Mesenchymal stem cell (in vitro differentiated cells and primary cell): ENCODE measurements around the gene EVX2.

ENCODE experiments used
- DNase-seq: peaks from one replicate; pipeline ENCODE4 v3.0.0-alpha.2; 2013
- H2AFZ ChIP-seq: one replicate; pipeline ENCODE4 v1.6.1; 2013; ENCODE audit warnings: low read depth, mild to moderate bottlenecking, control low read depth, inconsistent platforms, low read length, moderate library complexity
- H2AK5ac ChIP-seq: 2 replicates; pipeline ENCODE4 v1.6.1; 2013; ENCODE audit warnings: low read length, moderate library complexity, mild to moderate bottlenecking, inconsistent platforms; ENCODE audit not compliant: severe bottlenecking
- H2BK120ac ChIP-seq: one replicate; pipeline ENCODE4 v1.6.1; 2013; ENCODE audit warnings: low read depth, mild to moderate bottlenecking, inconsistent platforms, low read length, moderate library complexity
- H2BK12ac ChIP-seq, 2 experiments: one replicate each; pipeline ENCODE4 v1.6.1; 2013; ENCODE audit warnings: inconsistent platforms in 2 of 2, low read length in 2 of 2, mild to moderate bottlenecking in 2 of 2, moderate library complexity in 2 of 2, control low read depth in 1 of 2
- H2BK15ac ChIP-seq: one replicate; pipeline ENCODE4 v1.6.1; 2013; ENCODE audit warnings: mild to moderate bottlenecking, low read depth, inconsistent platforms; ENCODE audit not compliant: poor library complexity, severe bottlenecking
- H2BK5ac ChIP-seq: 2 replicates; pipeline ENCODE4 v1.6.1; 2013; ENCODE audit warnings: low read depth, mild to moderate bottlenecking, low read length, control low read depth, inconsistent platforms; ENCODE audit not compliant: poor library complexity, severe bottlenecking
- H3K14ac ChIP-seq, 2 experiments: one replicate each; pipeline ENCODE4 v1.6.1; 2013; ENCODE audit warnings: inconsistent platforms in 2 of 2, low read length in 2 of 2, control low read depth in 1 of 2, mild to moderate bottlenecking in 1 of 2, moderate library complexity in 1 of 2
- H3K18ac ChIP-seq, 2 experiments: one replicate each; pipeline ENCODE4 v1.6.1; 2013; ENCODE audit warnings: inconsistent platforms in 2 of 2, low read length in 2 of 2, control low read depth in 1 of 2, low read depth in 1 of 2, mild to moderate bottlenecking in 1 of 2
- H3K23ac ChIP-seq, 2 experiments: one replicate each; pipeline ENCODE4 v1.6.1; 2013; ENCODE audit warnings: inconsistent platforms in 2 of 2, low read length in 2 of 2, mild to moderate bottlenecking in 2 of 2, moderate library complexity in 2 of 2, control low read depth in 1 of 2
- H3K27ac ChIP-seq: 2 replicates; pipeline ENCODE4 v1.5.1; 2013; ENCODE audit warnings: mild to moderate bottlenecking, moderate library complexity, low read length, control low read depth, inconsistent platforms; ENCODE audit not compliant: poor library complexity, severe bottlenecking
- H3K27me3 ChIP-seq, 2 experiments: 2 replicates each; pipeline versions ENCODE4 v1.6.1 to v1.7.0; 2013; ENCODE audit warnings: low read length in 2 of 2, mild to moderate bottlenecking in 2 of 2, moderate library complexity in 2 of 2, control low read depth in 1 of 2, inconsistent platforms in 1 of 2; ENCODE audit not compliant: control insufficient read depth in 1 of 2, insufficient read depth in 1 of 2
- H3K36me3 ChIP-seq, 2 experiments: 2 replicates each; pipeline versions ENCODE4 v1.6.1 to v1.7.0; 2013; ENCODE audit warnings: low read length in 2 of 2, control low read depth in 1 of 2, inconsistent platforms in 1 of 2, low read depth in 1 of 2, mild to moderate bottlenecking in 1 of 2; ENCODE audit not compliant: insufficient read depth in 2 of 2, control insufficient read depth in 1 of 2
- H3K4ac ChIP-seq, 2 experiments: one replicate each; pipeline ENCODE4 v1.6.1; 2013; ENCODE audit warnings: inconsistent platforms in 2 of 2, low read length in 2 of 2, mild to moderate bottlenecking in 2 of 2, moderate library complexity in 2 of 2, control low read depth in 1 of 2, low read depth in 1 of 2
- H3K4me1 ChIP-seq: 2 replicates; pipeline ENCODE4 v1.6.1; 2013; ENCODE audit warnings: low read depth, low read length, control low read depth; ENCODE audit not compliant: control insufficient read depth, insufficient read depth
- H3K4me2 ChIP-seq: 2 replicates; pipeline ENCODE4 v1.6.1; 2013; ENCODE audit warnings: low read length, mild to moderate bottlenecking, inconsistent platforms; ENCODE audit not compliant: poor library complexity, severe bottlenecking
- H3K4me3 ChIP-seq, 2 experiments: 2 replicates each; pipeline versions ENCODE4 v1.5.1 to v1.7.0; 2013; ENCODE audit warnings: low read length in 2 of 2, mild to moderate bottlenecking in 2 of 2, control low read depth in 1 of 2, low read depth in 1 of 2; ENCODE audit not compliant: insufficient read depth in 1 of 2
- H3K79me1 ChIP-seq: replicated peaks from 2 replicates; pipeline ENCODE4 v1.6.1; 2013; ENCODE audit warnings: mild to moderate bottlenecking, control low read depth, low read length, inconsistent platforms; ENCODE audit not compliant: poor library complexity, severe bottlenecking
- H3K9ac ChIP-seq: 2 replicates; pipeline ENCODE4 v1.7.0; 2013; ENCODE audit warnings: mild to moderate bottlenecking, low read length, moderate library complexity
- H3K9me3 ChIP-seq: 2 replicates; pipeline ENCODE4 v1.7.0; 2013; ENCODE audit warnings: mild to moderate bottlenecking, low read length; ENCODE audit not compliant: control insufficient read depth
- H4K8ac ChIP-seq: one replicate; pipeline ENCODE4 v1.6.1; 2013; ENCODE audit warnings: inconsistent platforms, mild to moderate bottlenecking, low read length, moderate library complexity
- H4K91ac ChIP-seq: one replicate; pipeline ENCODE4 v1.6.1; 2013; ENCODE audit warnings: mild to moderate bottlenecking, low read length, inconsistent platforms
- WGBS: methylation state at CpG from one replicate; pipeline ENCODE4 v1.1.7; 2013; ENCODE audit warnings: mixed read lengths; 5-methylcytosine and 5-hydroxymethylcytosine counted together

EVX2 gene

DNA sequence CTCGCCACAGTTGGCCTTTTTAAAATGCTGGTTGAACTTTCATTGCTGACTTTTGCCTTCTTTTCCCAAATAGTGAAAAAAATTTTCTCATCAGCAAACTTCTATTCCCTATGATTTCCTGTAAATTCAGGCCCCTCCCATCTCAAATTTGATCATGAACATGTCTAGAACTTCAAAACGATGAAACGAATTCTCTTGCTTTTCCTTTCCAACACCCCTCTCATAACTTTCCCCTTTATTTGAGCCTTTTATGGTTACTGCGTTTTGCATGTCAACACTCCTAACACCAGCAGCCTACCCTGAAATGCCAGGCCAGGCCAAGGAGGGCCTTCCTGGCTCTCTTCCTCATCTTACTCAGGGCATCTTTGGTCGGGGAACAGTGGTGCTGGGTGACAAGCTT, 7.1 kb upstream of the EVX2 start:
- DNase-seq: no peak
- no peak overlapping the region for H4K91ac ChIP-seq
- no peak overlapping the region for H3K14ac ChIP-seq
- H3K4me1 ChIP-seq: peaks cover 21% of the 10 kb centered on the region
- H3K79me1 ChIP-seq: no peaks in the 10 kb centered on the region
- no peak overlapping the region for H2AFZ ChIP-seq
- 30% methylated on average over 4 of the region's 5 CpGs for WGBS
- H3K36me3 ChIP-seq: no peaks in the 10 kb centered on the region
- no peak overlapping the region for H2BK5ac ChIP-seq
- H3K9ac ChIP-seq: no peak overlapping the region
- no peak overlapping the region for H3K4ac ChIP-seq
- no peak overlapping the region for H3K4me3 ChIP-seq
- no peak overlapping the region for H4K8ac ChIP-seq
- H2BK15ac ChIP-seq: no peak overlapping the region
- no peak overlapping the region for H2AK5ac ChIP-seq
- H2BK12ac ChIP-seq: no peak overlapping the region
- no peak overlapping the region for H3K27ac ChIP-seq
- H3K27me3 ChIP-seq: peaks cover 91 to 96% of the 10 kb centered on the region in 2 experiments
- H3K4me2 ChIP-seq: no peak overlapping the region
- no peak overlapping the region for H3K23ac ChIP-seq
- H3K18ac ChIP-seq: no peak overlapping the region
- peaks cover 3% of the 10 kb centered on the region for H3K9me3 ChIP-seq
- H2BK120ac ChIP-seq: no peak overlapping the region

DNA sequence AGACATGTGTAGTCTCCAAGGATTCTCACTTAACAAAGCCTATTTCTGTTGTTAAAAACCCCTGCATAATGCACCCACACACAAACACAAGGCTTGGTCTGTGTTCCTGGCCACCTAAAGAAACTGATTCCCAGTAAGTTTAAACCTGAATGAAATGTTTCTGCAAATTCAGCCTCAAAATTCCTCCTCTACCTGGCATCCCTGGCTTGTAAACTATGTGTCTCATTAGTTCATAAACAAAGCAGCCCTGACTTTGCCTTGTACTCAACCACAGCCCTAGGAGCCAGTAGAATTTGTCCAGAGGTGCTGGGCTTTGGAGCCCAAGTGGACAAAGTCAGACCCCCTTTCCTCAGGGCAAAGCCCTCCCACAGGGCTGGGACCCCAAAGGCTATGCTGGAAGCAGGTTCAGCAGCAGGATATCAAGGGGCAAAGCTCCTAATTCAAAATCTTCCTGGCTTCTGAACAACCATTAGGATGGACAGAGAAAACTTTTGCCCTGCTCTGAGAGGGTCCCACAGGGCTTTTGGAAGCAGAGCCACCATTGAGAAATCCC, 6.2 kb upstream of the EVX2 start:
- Histone ChIP-seq H3K27ac (no peak overlapping the region), H4K8ac (no peak overlapping the region), H2BK15ac (no peak overlapping the region), H3K4me2 (no peak overlapping the region), H3K9ac (no peak overlapping the region), H3K23ac (no peak overlapping the region), H3K79me1 (no peaks in the 10 kb centered on the region), H3K18ac (no peak overlapping the region), H3K36me3 (no peaks in the 10 kb centered on the region), H3K4me1 (peaks cover 24% of the 10 kb centered on the region), H2BK5ac (no peak overlapping the region), H2AFZ (no peak overlapping the region), H2AK5ac (no peak overlapping the region), H2BK120ac (no peak overlapping the region), H4K91ac (no peak overlapping the region), H3K4ac (no peak overlapping the region), H3K9me3 (peaks cover under 1% of the 10 kb centered on the region), H2BK12ac (no peak overlapping the region), H3K27me3 (peaks cover 91 to 96% of the 10 kb centered on the region in 2 experiments), H3K14ac (no peak overlapping the region), H3K4me3 (no peak overlapping the region)
- DNase-seq: no peak

DNA sequence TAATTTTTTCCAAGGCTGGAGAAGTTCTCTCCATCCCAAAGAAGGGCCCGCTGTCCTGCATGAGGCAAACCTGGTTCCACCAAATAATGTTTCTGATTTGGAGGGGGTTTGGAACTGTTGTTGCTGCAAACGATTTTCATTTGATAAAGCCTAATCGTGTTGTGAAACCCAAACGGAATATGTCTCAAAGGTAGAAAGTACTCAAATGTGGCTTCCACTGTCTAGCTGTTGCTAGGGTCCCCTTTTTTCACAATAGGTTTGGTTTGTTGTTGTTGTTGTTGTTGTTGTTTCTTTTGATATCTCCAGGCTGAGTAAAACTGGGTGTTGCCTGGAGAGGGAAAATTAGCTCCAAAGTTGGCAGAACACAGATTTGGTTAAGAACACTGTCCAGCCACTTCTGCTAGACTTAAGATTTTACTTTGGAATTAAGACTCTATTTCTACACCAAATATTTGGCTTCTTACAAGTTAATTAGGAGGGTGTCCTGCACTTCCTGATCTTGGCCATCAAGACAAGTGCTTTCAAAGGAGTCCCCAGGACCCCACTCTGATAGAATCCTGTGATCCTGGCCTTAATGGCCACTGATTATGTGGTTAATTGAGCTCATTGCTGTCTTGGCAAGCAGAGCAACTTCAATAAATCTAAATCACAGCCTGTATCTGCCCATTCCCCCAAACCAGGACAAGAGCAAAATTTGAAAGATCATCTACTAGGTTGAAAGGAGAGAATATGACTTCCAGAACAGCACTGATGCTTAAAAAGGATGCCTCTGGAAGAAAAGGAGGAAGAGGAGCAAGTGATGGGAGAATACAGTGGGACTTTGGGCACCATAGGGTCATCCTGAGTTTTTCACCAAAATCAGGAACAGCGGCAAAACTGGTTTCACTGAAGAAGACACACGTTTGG, 5.4 kb upstream of the EVX2 start:
- Histone ChIP-seq H3K9ac (no peak overlapping the region), H3K36me3 (no peaks in the 10 kb centered on the region), H3K4ac (no peak overlapping the region), H4K8ac (no peak overlapping the region), H2BK15ac (no peak overlapping the region), H3K4me1 (peaks cover 24% of the 10 kb centered on the region), H3K23ac (no peak overlapping the region), H3K4me3 (no peak overlapping the region), H2BK12ac (no peak overlapping the region), H3K18ac (no peak overlapping the region), H3K9me3 (no peaks in the 10 kb centered on the region), H3K27me3 (peaks cover 91 to 96% of the 10 kb centered on the region in 2 experiments), H2AFZ (no peak overlapping the region), H3K27ac (no peak overlapping the region), H3K79me1 (no peaks in the 10 kb centered on the region), H4K91ac (no peak overlapping the region), H3K14ac (no peak overlapping the region), H2AK5ac (no peak overlapping the region), H3K4me2 (no peak overlapping the region), H2BK120ac (no peak overlapping the region), H2BK5ac (no peak overlapping the region)
- DNase-seq: no peak
- WGBS: 24% methylated on average over 6 of the region's 6 CpGs

DNA sequence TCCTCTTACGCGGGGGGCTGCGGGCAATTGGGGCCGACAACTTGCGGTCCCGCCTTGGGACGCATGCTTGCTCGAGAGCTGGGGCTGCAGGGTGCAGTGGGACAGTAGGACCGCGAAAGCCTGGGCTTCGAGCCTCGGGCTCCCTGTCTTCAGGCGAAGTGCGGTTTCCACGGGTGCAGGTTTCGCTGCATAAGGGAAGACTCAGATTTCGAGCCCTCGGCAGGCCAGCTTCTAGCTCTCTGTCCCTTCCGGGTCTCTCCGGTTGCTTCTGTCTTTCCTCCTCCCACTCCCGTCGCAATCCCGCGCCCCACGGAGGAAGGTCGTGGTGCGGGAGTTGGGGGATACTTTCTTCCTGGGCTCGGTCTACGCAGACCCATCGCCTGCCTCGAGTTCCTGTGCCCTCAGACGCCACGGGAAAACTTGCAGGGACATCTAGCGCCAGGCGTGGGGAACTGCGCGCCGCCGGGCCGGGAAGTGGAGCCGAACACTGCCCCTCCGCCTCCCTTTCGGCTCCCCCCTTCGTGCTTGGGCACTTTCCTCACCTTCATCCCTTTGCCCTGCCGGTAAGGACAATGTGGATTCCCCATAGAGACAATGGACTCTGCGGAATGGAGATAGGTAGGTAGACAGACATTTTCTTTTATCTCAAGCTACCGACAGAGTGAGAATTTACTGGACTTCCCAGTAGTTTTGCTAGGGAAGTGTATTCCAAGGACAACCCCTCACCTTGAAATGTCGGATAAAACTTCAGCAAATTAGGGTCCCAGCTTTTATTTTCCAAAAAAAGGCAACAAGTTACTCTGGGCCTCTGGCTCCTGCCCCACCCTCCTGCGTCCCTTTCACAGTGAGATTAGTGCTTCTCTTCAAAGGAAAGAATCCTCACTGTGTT, 4.5 kb upstream of the EVX2 start:
- H3K79me1 ChIP-seq: no peaks in the 10 kb centered on the region
- 5% methylated on average over 34 of the region's 49 CpGs for WGBS
- no peak overlapping the region for H2AK5ac ChIP-seq
- H4K91ac ChIP-seq: no peak overlapping the region
- DNase-seq: peak; percentile 47
- peaks cover 91 to 96% of the 10 kb centered on the region in 2 experiments for H3K27me3 ChIP-seq
- H3K4ac ChIP-seq: no peak overlapping the region
- no peak overlapping the region for H3K27ac ChIP-seq
- H2BK12ac ChIP-seq: no peak overlapping the region
- H3K23ac ChIP-seq: peak overlapping the region in 1 of 2 experiments; percentile 89
- H2BK5ac ChIP-seq: no peak overlapping the region
- peak overlapping the region; percentile 42 for H3K9ac ChIP-seq
- H2AFZ ChIP-seq: no peak overlapping the region
- no peaks in the 10 kb centered on the region for H3K36me3 ChIP-seq
- H3K18ac ChIP-seq: no peak overlapping the region
- H3K9me3 ChIP-seq: no peaks in the 10 kb centered on the region
- H4K8ac ChIP-seq: no peak overlapping the region
- H3K4me1 ChIP-seq: peaks cover 24% of the 10 kb centered on the region
- no peak overlapping the region for H2BK120ac ChIP-seq
- H3K4me3 ChIP-seq: peak overlapping the region; percentile 38 to 70
- peak overlapping the region in 1 of 2 experiments; percentile 41 for H3K14ac ChIP-seq
- H3K4me2 ChIP-seq: peak overlapping the region; percentile 63
- H2BK15ac ChIP-seq: no peak overlapping the region
